OCI-LY3 (cell line): ENCODE results near the gene RER1.

Experiments used
- H2AFZ ChIP-seq: fragments of 200-600, 300-600 bp; shearing (Covaris generic); 2 replicates; pipeline ENCODE4 v1.6.0; 2014; ENCODE audit warnings: antibody characterized with exemption, low read depth, low read length
- H3K27ac ChIP-seq: fragments of 200-600, 300-600 bp; sonication (generic); 2 replicates; pipeline ENCODE4 v1.5.1; 2014; ENCODE audit warnings: mild to moderate bottlenecking, low read length, moderate library complexity, mixed read lengths
- H3K27me3 ChIP-seq: fragments of 200-600, 300-600 bp; sonication (generic); 2 replicates; pipeline ENCODE4 v1.6.1; 2014; ENCODE audit warnings: low read depth, low read length, mixed read lengths
- H3K36me3 ChIP-seq: fragments of 200-600, 300-600 bp; sonication (generic); replicated peaks from 2 replicates; pipeline ENCODE3; 2014; ENCODE audit warnings: low read depth, low read length, mixed read lengths
- H3K4me1 ChIP-seq: fragments of 300-600, 200-600 bp; sonication (generic); 2 replicates; pipeline ENCODE4 v1.6.1; 2014; ENCODE audit warnings: low read length, mixed read lengths
- H3K4me2 ChIP-seq: fragments of 200-600, 300-600 bp; sonication (generic); 2 replicates; pipeline ENCODE4 v1.6.1; 2014; ENCODE audit warnings: low read length, mixed read lengths
- H3K4me3 ChIP-seq: fragments of 300-600, 200-600 bp; sonication (generic); 2 replicates; pipeline ENCODE4 v1.5.1; 2014; ENCODE audit warnings: antibody characterized with exemption, mild to moderate bottlenecking, low read length, moderate library complexity
- H3K79me2 ChIP-seq: fragments of 300-600, 200-600 bp; shearing (Covaris generic); 2 replicates; pipeline ENCODE4 v1.6.1; 2014; ENCODE audit warnings: mild to moderate bottlenecking, low read length, mixed read lengths
- H3K9ac ChIP-seq: fragments of 300-600, 200-600 bp; shearing (Covaris generic); 2 replicates; pipeline ENCODE4 v1.6.0; 2014; ENCODE audit warnings: mild to moderate bottlenecking, low read length, moderate library complexity
- H3K9me3 ChIP-seq: fragments of 200-600, 300-600 bp; shearing (Covaris generic); 2 replicates; pipeline ENCODE4 v1.6.1; 2014; ENCODE audit warnings: low read length, mixed read lengths; ENCODE audit not compliant: insufficient read depth
- H4K20me1 ChIP-seq: fragments of 200-600, 300-600 bp; sonication (generic); 2 replicates; pipeline ENCODE4 v1.6.1; 2016; ENCODE audit warnings: low read length, mixed read lengths; ENCODE audit not compliant: insufficient read depth
- EZH2phosphoT487 ChIP-seq: fragments of 200-600 bp; shearing (Covaris generic); IDR thresholded peaks from 2 replicates; pipeline ENCODE4 v1.6.1; 2018; ENCODE audit warnings: antibody characterized with exemption, mixed run types, low read depth
- TF ChIP-seq, protein P1 (sequence below): fragments of 200-600, 300-600 bp; sonication (generic); IDR thresholded peaks from 2 replicates; pipeline ENCODE4 v1.5.1; 2014; ENCODE audit warnings: antibody characterized with exemption, low read length, low read depth

RER1 gene

GRCh38 chr1:2396476-2396875, 4.8 kb downstream of the RER1 start:
- H3K9ac ChIP-seq, result no peak overlapping the region
- no peaks in the 10 kb centered on the region for H3K9me3 ChIP-seq
- no peak overlapping the region for H2AFZ ChIP-seq
- H3K4me3 ChIP-seq, result no peak overlapping the region
- H3K36me3 ChIP-seq, result peaks cover 52% of the 10 kb centered on the region
- H3K27ac ChIP-seq, result no peak overlapping the region
- peaks cover 9% of the 10 kb centered on the region for H3K4me1 ChIP-seq
- no peak overlapping the region for H3K4me2 ChIP-seq
- H3K79me2 ChIP-seq, result peaks cover 43% of the 10 kb centered on the region
- 0 out of 2 replicates have a peak, but pooled peaks cover 3% of the 10 kb centered on the region for H4K20me1 ChIP-seq
- TF ChIP-seq, protein P1, sequence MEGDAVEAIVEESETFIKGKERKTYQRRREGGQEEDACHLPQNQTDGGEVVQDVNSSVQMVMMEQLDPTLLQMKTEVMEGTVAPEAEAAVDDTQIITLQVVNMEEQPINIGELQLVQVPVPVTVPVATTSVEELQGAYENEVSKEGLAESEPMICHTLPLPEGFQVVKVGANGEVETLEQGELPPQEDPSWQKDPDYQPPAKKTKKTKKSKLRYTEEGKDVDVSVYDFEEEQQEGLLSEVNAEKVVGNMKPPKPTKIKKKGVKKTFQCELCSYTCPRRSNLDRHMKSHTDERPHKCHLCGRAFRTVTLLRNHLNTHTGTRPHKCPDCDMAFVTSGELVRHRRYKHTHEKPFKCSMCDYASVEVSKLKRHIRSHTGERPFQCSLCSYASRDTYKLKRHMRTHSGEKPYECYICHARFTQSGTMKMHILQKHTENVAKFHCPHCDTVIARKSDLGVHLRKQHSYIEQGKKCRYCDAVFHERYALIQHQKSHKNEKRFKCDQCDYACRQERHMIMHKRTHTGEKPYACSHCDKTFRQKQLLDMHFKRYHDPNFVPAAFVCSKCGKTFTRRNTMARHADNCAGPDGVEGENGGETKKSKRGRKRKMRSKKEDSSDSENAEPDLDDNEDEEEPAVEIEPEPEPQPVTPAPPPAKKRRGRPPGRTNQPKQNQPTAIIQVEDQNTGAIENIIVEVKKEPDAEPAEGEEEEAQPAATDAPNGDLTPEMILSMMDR, result no peak
- no peak for TF ChIP-seq EZH2phosphoT487
- no peaks in the 10 kb centered on the region for H3K27me3 ChIP-seq

- Histone ChIP-seq H4K20me1 (0 out of 2 replicates have a peak, but pooled peaks cover 3% of the 10 kb centered on the region), H3K9ac (no peak overlapping the region), H3K4me2 (no peak overlapping the region), H3K4me3 (no peak overlapping the region), H2AFZ (no peak overlapping the region), H3K27ac (no peak overlapping the region), H3K9me3 (no peaks in the 10 kb centered on the region), H3K4me1 (peaks cover 9% of the 10 kb centered on the region), H3K36me3 (peaks cover 57% of the 10 kb centered on the region), H3K79me2 (peaks cover 38% of the 10 kb centered on the region), H3K27me3 (no peaks in the 10 kb centered on the region)
- TF ChIP-seq EZH2phosphoT487, result no peak
- TF ChIP-seq, protein P1, result no peak
These were observed 5.5 kb downstream of the RER1 start for GRCh38 chr1:2397007-2397679.

GRCh38 chr1:2398871-2399270, 7.2 kb downstream of the RER1 start:
- no peaks in the 10 kb centered on the region for H3K27me3 ChIP-seq
- peaks cover 58% of the 10 kb centered on the region for H3K36me3 ChIP-seq
- peaks cover 20% of the 10 kb centered on the region for H3K79me2 ChIP-seq
- H3K4me1 ChIP-seq, result no peaks in the 10 kb centered on the region
- TF ChIP-seq, protein P1, result no peak
- TF ChIP-seq EZH2phosphoT487, result no peak
- H2AFZ ChIP-seq, result no peak overlapping the region
- H3K9ac ChIP-seq, result no peak overlapping the region
- H3K27ac ChIP-seq, result no peak overlapping the region
- H3K9me3 ChIP-seq, result no peaks in the 10 kb centered on the region
- H3K4me2 ChIP-seq, result no peak overlapping the region
- no peaks in the 10 kb centered on the region for H4K20me1 ChIP-seq
- no peak overlapping the region for H3K4me3 ChIP-seq

DNA sequence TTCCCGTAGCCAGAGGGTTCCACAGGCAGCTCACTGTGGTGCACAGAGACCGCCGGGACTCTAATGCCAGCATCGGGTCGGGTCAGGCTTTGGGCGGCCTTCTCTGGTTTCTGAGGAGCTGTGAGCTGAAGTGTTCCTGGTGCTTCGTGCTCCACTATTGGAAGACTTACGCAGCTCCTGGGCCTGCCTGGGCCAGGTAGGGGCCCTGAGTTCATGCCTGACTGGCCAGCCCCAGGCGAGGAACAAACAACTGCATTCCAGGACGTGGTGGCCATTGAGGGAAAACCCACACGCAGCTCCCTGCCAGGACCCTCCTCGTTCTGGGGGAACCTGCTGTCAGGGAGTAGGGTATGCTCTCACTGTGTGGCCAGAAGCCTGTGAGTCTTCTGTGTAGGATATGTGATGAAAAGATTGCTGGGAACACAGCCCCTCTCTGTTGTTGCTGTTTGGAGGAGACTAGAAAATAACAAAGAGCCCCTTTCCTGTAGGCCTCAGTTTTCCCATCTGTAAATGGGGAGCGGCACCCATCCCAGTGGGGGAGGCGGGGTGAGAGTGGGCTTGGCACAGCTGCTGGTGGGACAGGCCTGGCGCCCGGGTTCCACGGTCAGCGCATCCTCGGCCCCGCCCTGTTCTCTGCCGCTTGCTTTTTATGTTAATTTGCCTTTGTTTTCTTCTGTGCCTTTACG, 8.4 kb downstream of the RER1 start:
- Histone ChIP-seq H3K4me2 (no peak overlapping the region), H3K27ac (no peak overlapping the region), H3K36me3 (peaks cover 63% of the 10 kb centered on the region)

More for the DNA sequence above, 8.4 kb downstream of the RER1 start:
- Histone ChIP-seq H3K79me2 (peaks cover 9% of the 10 kb centered on the region), H3K27me3 (no peaks in the 10 kb centered on the region), H3K4me1 (no peaks in the 10 kb centered on the region), H2AFZ (no peak overlapping the region), H3K9me3 (no peaks in the 10 kb centered on the region), H3K4me3 (no peak overlapping the region), H4K20me1 (no peaks in the 10 kb centered on the region), H3K9ac (no peak overlapping the region)
- TF ChIP-seq EZH2phosphoT487, result no peak
- TF ChIP-seq, protein P1, result no peak
